Measurements from ENCODE around the gene SPATC1L.

The SPATC1L gene

GRCh38 chr21:46220847-46221246 is 36.6 kb upstream of the SPATC1L start:
- Mint-ChIP-seq H3K4me3 (no peak overlapping the region), H3K27me3 (no peaks in the 10 kb centered on the region), H3K27ac (peak overlapping the region in 1 of 2 donors; percentile 52), H3K9me3 (no peaks in the 10 kb centered on the region), H3K36me3 (ENCODE audit: insufficient read depth) (peaks cover 14% of the 10 kb centered on the region), H3K4me1 (ENCODE audit: low read depth in 2 of 2) (peaks cover 16 to 21% of the 10 kb centered on the region in 2 donors)
- ATAC-seq (replicated peaks), result no peak
- no peak for DNase-seq

- peaks cover 14% of the 10 kb centered on the region for H3K36me3 Mint-ChIP-seq (ENCODE audit: insufficient read depth)
- H3K27ac Mint-ChIP-seq, result peak overlapping the region; percentile 11 to 52
- peaks cover 11 to 16% of the 10 kb centered on the region in 2 donors for H3K4me1 Mint-ChIP-seq (ENCODE audit: low read depth in 2 of 2)
- no peaks in the 10 kb centered on the region for H3K27me3 Mint-ChIP-seq
- ATAC-seq (replicated peaks) (no peak), DNase-seq (no peak)
- H3K4me3 Mint-ChIP-seq, result no peak overlapping the region
- H3K9me3 Mint-ChIP-seq, result no peaks in the 10 kb centered on the region
Measured at GRCh38 chr21:46220275-46220810, 36.1 kb upstream of the SPATC1L start.

GRCh38 chr21:46219591-46220239 is 35.5 kb upstream of the SPATC1L start:
- peak overlapping the region in 1 of 2 donors; percentile 11 for H3K27ac Mint-ChIP-seq
- no peak for ATAC-seq (replicated peaks)
- H3K4me1 Mint-ChIP-seq (ENCODE audit: low read depth in 2 of 2), result peaks cover 10 to 16% of the 10 kb centered on the region in 2 donors
- DNase-seq, result no peak
- no peaks in the 10 kb centered on the region for H3K9me3 Mint-ChIP-seq
- no peaks in the 10 kb centered on the region for H3K27me3 Mint-ChIP-seq
- peaks cover 14% of the 10 kb centered on the region for H3K36me3 Mint-ChIP-seq (ENCODE audit: insufficient read depth)
- H3K4me3 Mint-ChIP-seq, result no peak overlapping the region

- Mint-ChIP-seq H3K9me3 (no peaks in the 10 kb centered on the region), H3K27me3 (no peaks in the 10 kb centered on the region), H3K36me3 (ENCODE audit: insufficient read depth) (peaks cover 10% of the 10 kb centered on the region), H3K27ac (no peak overlapping the region), H3K4me1 (ENCODE audit: low read depth in 2 of 2) (peaks cover 10 to 13% of the 10 kb centered on the region in 2 donors), H3K4me3 (no peak overlapping the region)
- no peak for DNase-seq
- no peak for ATAC-seq (replicated peaks)
Measured at GRCh38 chr21:46218906-46219590, 34.8 kb upstream of the SPATC1L start.

GRCh38 chr21:46217511-46218196 is 33.4 kb upstream of the SPATC1L start:
- Mint-ChIP-seq H3K27me3 (no peaks in the 10 kb centered on the region), H3K4me3 (no peak overlapping the region), H3K9me3 (no peaks in the 10 kb centered on the region), H3K36me3 (ENCODE audit: insufficient read depth) (peaks cover 7% of the 10 kb centered on the region), H3K27ac (no peak overlapping the region), H3K4me1 (ENCODE audit: low read depth in 2 of 2) (peaks cover 8 to 13% of the 10 kb centered on the region in 2 donors)
- DNase-seq, result no peak
- no peak for ATAC-seq (replicated peaks)

- DNase-seq, result no peak
- Mint-ChIP-seq H3K4me1 (ENCODE audit: low read depth in 2 of 2) (peaks cover 3 to 7% of the 10 kb centered on the region in 2 donors), H3K27ac (no peak overlapping the region), H3K4me3 (no peak overlapping the region), H3K9me3 (no peaks in the 10 kb centered on the region), H3K27me3 (no peaks in the 10 kb centered on the region), H3K36me3 (ENCODE audit: insufficient read depth) (peaks cover 7% of the 10 kb centered on the region)
- ATAC-seq (replicated peaks), result no peak
Measured at GRCh38 chr21:46216132-46216747, 32.0 kb upstream of the SPATC1L start.

- H3K4me1 Mint-ChIP-seq (ENCODE audit: low read depth in 2 of 2), result peaks cover 3 to 5% of the 10 kb centered on the region in 2 donors
- DNase-seq, result no peak
- H3K27me3 Mint-ChIP-seq, result no peaks in the 10 kb centered on the region
- no peak overlapping the region for H3K4me3 Mint-ChIP-seq
- ATAC-seq (replicated peaks), result no peak
- peaks cover 7% of the 10 kb centered on the region for H3K36me3 Mint-ChIP-seq (ENCODE audit: insufficient read depth)
- H3K9me3 Mint-ChIP-seq, result no peaks in the 10 kb centered on the region
- H3K27ac Mint-ChIP-seq, result no peak overlapping the region
Measured at GRCh38 chr21:46215436-46216131, 31.3 kb upstream of the SPATC1L start.

GRCh38 chr21:46214478-46215340 is 30.4 kb upstream of the SPATC1L start:
- Mint-ChIP-seq H3K27me3 (no peaks in the 10 kb centered on the region), H3K4me1 (ENCODE audit: low read depth in 2 of 2) (peaks cover 3 to 4% of the 10 kb centered on the region in 2 donors), H3K9me3 (no peaks in the 10 kb centered on the region), H3K27ac (no peak overlapping the region), H3K36me3 (ENCODE audit: insufficient read depth) (peaks cover 10% of the 10 kb centered on the region), H3K4me3 (no peak overlapping the region)
- ATAC-seq (replicated peaks) (no peak), DNase-seq (no peak)

- Mint-ChIP-seq H3K4me1 (ENCODE audit: low read depth in 2 of 2) (peaks cover 3 to 4% of the 10 kb centered on the region in 2 donors), H3K27me3 (no peaks in the 10 kb centered on the region), H3K36me3 (ENCODE audit: insufficient read depth) (peaks cover 6% of the 10 kb centered on the region), H3K9me3 (no peaks in the 10 kb centered on the region), H3K4me3 (no peak overlapping the region), H3K27ac (peak overlapping the region; percentile 28 to 53)
- DNase-seq, result no peak
- no peak for ATAC-seq (replicated peaks)
Measured at GRCh38 chr21:46213620-46214286, 29.5 kb upstream of the SPATC1L start.

- Mint-ChIP-seq H3K36me3 (ENCODE audit: insufficient read depth) (peaks cover 6% of the 10 kb centered on the region), H3K9me3 (no peaks in the 10 kb centered on the region), H3K27ac (peak overlapping the region; percentile 28 to 80), H3K4me3 (no peak overlapping the region), H3K27me3 (no peaks in the 10 kb centered on the region), H3K4me1 (ENCODE audit: low read depth in 2 of 2) (peaks cover 3 to 4% of the 10 kb centered on the region in 2 donors)
- no peak for ATAC-seq (replicated peaks)
- no peak for DNase-seq
Measured at GRCh38 chr21:46212721-46213484, 28.6 kb upstream of the SPATC1L start.
